CD1c-positive myeloid dendritic cell (primary cell): Measurements from ENCODE around the gene RNASE7.
"Not testable (repeated sequence)": the region's sequence is repeated elsewhere in the genome, so short reads cannot be mapped to it uniquely, and the experiment has no call there.

ENCODE experiments used
- DNase-seq: peaks from one replicate; pipeline ENCODE4 v3.0.0-alpha.2; 2016; ENCODE audit errors: extremely low spot score

RNASE7 gene

GRCh38 chr14:21023817-21024584 lies 18.2 kb upstream of the RNASE7 start:
- no peak for DNase-seq

DNA sequence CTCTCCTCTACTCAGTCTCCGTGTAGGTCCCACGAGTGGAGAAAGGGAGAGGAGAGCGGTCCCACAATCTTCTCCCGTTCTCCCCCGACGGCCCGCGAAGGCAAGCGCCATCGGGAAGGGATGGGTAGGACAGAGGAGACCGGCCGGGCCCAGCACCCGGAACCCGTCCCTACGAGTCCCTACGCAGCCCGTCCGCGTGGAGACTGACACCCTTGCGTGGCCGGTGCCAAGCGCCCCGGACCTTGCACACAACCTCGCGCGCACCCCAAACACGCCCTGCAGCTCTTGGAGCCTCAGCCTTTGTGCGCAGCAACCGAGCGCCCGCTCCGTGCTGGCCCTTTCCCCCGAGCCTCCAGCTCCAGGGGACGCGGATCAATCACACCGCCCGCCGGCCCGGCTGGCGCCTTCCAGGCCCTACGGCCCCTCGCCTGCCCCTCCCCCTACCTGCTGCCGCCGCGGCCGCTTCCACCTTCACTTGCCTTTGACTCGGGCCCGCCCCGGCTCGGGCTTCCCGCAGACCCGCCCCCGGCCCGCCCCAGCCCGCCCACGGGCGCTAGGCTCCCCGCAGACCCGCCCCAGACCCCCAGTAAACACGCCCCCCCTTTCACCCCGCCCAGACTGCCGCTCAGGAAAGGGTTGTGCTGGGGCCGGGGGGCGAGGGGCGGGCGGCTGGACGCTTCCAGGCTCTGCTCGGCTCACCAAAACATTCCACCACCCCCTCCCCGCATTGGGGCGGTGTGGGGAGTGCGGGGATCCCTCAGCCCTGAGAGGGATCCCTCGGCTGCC lies 17.4 kb upstream of the RNASE7 start, which contains the start of gene NDRG2:
Gene NDRG2 (minus strand): TSS at position 477 of the 786 bp plus-strand sequence. CDS start 1,746 bp downstream, outside the sequence.
- peak; percentile 51 for DNase-seq

DNA sequence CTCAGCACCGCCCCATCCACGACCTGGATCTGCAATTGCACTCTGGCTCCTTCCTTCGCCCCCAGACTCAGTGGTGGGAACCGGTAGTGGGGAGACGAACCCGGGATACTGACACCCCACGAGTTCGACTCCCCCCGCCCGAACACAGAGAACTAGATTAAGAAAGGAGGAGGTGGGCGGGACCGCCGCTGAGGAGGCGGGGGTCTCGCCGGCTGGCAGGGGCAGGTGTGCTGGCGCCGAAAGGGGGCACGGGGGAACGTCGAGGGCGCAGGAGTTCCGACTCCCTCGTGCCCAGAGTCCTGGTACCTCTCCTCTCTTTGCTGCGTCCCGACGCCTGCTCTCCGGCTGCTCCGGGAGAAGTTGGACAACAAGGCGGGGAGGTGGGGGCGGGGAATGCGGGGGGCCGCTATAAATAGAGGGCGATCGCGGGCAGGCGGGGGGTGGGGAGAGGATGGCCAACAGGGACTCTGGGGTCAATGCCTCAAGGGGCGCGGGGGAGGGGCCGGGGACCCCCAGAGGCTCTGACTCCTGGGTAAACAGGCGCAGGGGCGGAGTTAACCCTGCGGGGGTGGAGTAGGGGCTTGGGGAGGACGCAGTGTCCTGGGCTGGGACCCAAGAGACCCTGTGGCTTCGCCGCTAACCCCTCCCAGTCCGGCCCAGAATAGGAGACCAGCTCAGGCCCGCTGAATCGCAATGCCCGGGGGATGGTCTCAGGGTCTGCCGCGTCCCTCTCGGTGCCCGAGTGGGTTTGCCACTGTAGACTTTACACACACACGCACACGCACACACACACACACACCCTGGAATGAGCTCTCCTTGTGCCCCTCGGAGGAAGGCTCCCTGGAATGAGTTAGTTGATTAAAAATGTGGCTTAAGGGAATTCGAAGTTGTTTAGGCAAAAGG lies 16.5 kb upstream of the RNASE7 start:
- no peak for DNase-seq

GRCh38 chr14:21026274-21026987 lies 15.7 kb upstream of the RNASE7 start:
- DNase-seq = no peak

DNA sequence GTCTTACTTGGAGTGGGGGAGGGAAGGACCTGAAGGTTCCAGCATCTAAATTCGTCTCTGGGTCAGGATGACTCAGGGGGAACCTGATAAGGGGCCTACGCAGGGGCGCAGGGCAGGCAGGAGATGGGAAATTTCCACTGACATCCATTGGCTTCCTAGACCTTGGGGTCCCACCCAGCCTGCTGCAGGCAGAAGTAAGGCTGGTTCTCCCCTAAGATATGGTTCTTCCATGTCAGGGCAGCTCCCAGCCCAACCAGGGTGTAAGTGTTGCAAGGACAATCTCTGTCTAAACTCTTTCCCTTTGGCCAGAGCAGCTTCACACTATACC lies 15.2 kb upstream of the RNASE7 start:
- DNase-seq = no peak

DNA sequence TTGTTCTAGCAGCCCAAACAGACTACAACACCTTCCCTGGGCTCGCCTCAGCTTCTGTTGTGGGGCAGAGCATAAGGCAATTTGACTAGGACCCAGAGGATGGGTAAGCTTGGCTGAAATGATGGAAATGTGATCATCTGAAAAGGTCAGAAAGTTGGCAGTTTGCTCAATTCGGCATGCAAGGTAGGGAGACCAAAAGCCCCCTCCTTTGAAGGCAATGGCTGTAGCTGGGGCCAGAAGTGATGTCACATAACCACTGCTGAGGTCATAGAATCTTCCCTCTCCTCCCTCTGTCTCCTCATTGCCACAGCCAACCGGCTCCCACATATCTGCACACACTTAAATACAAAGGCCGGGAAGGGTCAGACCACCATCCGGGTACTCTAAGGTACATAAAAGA lies 12.2 kb upstream of the RNASE7 start, which contains the start of gene TPPP2:
Gene TPPP2 (plus strand): TSS at position 301 of the 400 bp plus-strand sequence. CDS start 365 bp downstream, outside the sequence.
- DNase-seq = no peak

GRCh38 chr14:21030531-21030930 lies 11.6 kb upstream of the RNASE7 start:
- no peak for DNase-seq

DNA sequence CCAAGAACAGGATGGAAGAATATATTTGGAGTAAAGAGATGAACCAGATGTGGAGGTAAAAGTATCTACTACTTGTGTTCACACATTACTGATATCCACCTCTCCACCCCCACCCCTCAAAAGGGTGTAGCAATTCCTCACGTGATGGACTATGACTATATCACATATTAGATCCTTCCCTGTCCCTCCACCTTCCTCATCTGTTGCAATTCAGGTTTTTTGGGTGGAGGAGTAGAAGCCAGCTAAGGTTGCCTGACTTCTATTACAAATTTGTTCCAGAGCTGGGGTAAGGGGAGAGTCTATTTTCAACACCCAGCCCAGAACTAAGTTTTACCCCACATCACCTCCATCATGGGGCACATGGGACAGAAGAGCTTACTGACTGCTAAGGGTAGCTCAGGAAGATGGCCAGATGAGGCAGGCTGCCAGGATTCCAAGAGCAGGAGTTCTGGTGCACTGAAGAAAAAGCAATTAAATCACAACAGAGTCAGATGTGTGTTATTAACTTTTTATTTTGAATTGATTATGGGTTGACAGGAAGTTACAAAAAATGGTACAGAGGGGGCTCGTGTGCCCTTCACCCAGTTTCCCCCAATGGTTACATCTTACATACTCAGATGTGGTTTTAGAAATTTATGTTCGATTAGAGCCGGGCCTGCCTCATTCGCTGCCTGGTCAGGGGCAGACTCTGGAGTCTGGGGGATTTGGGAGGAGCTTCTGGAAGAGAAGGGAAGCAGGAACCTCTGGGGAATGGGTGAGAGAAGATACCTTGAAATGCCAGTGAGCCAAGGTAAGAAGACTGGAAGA lies 9.6 kb upstream of the RNASE7 start:
- peak; percentile 71 for DNase-seq

DNA sequence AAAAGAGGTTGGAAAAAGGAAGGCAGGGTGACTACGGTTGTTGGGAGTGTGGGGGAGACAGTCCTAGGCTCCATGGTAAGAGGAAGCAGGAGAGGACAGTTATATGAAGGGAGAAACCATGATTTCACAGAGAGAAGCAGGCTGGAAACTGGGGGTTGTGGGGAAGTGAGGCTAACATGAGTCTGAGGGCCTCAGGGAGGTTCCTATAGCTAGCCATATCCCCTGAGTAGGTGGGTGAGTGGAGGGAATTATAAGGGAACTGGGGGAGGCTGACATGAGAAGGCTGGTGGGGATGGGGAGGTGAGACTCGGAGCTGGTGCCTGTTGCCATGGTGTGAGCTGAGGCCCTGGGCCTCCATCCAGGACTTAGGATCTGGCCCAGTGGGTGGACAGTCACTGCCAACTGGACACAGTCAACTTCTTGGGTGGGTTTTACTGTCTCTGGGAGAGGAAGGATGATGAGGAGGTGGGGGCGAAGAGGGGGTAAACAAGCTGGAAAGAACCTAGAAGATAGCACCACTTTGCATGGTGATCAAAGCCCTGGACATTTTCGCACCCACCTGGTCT lies 8.9 kb upstream of the RNASE7 start:
- DNase-seq = peak; percentile 81

DNA sequence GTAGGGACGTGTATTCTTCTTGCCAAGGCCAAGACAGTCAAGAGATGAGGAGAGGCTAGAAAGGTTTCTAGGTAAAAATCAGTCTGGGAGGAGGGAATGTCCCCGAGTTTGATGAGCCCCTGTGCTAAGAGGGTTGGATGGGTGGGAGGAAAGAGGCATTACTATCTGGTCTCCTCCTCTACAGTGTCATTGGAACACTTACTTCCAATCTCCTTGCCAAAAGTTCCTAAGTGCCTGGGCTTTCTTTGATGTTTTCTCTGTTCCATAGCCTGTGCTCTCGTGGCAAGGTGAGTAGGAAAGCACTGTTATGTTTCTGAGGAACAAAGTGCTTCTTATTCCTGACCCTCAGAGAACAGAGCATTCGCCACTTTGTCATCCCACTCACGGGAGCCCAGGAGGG lies 7.5 kb upstream of the RNASE7 start, which contains the start of gene RNASE13:
Gene RNASE13 (minus strand): TSS at position 101 of the 400 bp plus-strand sequence. CDS start 519 bp downstream, outside the sequence.
- DNase-seq = no peak

DNA sequence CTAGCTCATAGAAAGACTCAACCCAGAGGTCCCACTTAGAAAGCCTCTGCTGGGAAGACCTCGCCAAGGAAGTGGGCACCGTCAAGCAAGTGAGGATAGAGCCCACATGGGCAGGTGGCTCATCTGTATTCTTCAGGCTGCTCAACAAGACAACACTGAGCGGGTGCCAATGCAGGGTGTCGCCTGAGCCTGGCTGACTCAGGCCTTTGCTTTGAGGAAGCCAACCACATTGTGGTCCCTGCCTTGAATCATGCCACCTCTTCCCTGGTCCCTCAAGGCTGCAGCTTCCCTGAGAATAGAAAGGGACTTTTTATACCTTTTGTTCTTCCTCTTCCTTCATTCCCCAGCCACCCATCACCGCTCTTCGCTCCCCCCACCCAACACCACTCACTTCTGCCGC lies 5.4 kb upstream of the RNASE7 start:
- DNase-seq = peak; percentile 56

DNA sequence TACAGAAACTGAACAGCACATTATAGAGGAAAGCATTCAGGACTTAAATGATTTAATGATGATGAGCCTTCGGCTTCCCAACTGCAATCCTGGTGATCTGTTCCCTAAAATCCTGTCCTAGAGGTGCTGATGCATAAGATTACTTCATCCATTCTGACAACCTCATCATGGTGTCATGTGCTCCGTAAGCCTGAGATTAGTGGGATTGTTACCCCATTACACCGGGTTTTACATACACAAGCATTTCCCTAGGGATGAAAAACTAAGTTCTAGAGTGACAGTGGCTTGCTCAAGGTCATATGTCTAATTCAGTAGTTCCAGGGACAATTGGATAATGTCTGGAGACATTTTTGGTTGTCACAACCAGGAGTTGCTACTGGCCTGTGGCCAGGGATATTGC lies 5.0 kb upstream of the RNASE7 start:
- DNase-seq = peak; percentile 14

DNA sequence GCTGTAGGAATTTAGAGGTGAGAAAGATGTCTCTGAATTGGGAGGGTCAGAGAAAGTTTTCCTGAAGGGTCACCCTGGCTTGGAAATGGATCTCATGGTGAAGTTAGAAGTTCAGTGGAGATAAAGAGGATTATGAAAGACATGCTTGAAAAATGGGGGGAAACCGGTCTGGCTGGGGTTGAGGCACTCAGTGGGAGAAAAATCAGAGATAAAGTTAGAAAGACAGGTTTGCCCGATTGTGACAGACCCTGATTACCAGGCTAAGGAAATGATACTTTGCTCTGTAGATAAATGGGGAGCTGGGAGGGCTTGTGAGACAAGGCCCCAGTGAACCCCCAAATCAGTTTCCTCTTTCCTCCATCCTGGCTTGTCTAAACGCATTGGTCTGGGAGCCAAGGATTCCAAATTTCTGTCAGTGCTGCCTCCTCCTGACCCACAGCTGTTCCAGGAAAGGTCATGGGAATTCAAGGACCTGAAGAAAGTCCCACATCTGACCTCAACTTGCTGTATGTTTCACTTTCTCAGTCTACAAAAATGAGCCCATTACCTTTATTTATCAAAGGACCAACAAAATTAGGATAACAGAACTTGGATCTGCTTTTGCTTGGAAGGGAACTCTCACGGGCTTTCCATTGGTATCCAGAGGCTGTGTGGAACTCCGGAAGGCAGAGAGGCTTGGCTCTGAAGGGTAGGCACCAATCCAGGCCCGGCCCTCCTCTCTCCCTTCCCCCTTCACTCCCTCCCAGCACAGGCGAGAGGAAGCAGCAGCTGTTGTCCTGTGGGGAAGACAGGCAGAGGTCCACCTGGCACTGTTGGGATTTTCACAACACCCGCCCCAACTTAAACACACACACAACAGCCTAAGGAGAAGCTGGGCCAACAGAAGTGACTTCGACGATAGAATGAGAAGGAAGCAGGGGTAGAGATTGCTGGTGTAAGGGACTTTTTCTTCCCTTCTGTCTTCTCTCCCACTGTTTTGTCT lies 3.4 kb upstream of the RNASE7 start:
- DNase-seq = no peak

DNA sequence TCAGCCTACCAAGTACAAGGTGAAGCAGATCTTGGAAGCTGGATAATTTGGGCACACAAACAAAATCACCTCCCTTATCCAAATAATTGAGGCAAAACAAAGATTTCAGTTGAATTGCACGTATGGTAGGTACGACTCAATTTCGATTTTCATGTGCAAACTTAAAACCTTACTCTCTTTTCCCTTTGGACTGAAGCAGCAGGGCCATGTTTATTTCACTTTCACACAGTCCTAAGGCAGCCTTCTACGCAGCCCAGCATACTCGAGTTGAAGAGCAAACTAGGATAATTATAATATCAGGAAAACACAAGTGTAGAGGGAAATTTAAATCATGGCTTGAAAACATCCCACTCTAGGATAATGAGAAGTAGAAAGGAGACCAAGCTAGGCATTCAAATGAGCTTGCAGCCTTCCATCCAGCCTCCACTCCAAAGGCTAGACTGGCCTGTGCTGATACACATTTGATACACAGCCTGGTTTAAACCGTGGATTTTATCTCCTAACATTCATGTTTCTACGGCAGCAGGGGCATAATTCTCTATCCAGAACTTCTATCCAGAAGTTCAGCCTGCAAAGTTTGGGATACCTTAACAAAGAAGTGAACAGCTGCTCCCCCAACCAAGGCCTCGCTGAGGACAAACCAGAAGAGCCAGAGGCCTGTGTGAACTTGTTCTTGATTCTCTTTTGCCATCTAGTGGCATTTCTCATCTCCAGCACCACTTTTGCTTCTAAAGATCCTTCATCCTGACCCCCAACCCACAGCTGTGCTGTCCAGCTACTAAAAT lies 2.4 kb upstream of the RNASE7 start:
- peak; percentile 71 for DNase-seq

- DNase-seq = no peak
These were observed 1.7 kb upstream of the RNASE7 start for GRCh38 chr14:21040370-21040925.

DNA sequence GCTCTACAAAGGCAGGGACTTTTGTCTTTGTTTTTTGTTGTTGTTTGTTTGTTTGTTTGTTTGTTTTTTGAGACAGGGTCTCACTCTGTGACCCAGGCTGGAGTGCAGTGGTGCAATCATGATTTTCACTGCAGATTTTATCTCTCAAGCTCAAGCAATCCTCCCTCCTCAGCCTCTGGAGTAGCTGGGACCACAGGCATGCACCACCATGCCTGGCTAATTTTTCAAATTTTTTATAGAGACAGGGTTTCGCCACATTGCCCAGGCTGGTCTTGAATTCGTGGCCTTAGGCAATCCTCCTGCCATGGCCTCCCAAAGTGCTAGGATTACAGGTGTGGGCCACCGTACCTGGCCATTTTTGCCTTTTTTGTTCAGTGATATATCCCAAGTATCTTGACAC lies 1.2 kb upstream of the RNASE7 start:
- DNase-seq = not testable (repeated sequence)

- DNase-seq = no peak
These were observed 756 bp downstream of the RNASE7 start for GRCh38 chr14:21042918-21043317.
